A549 (cell line): ENCODE data around the gene SLC23A3. TPM values are rescaled to one million over a fixed set of nuclear protein-coding genes. Genes with fewer than 3 reads are reported as not detected.

ENCODE experiments used
- ATAC-seq, 2 experiments: fragments of 200-7000 bp in 1 of 2; fragments of >200 bp in 1 of 2; cut with Nextera tagmentation in 1 of 2; cut with Tn5 transposase in 1 of 2; 3 replicates each; pipeline versions ENCODE4 v1.8.0 to v1.9.1; 2018 to 2020; ENCODE audit warnings: mild to moderate bottlenecking in 1 of 2, moderate library complexity in 1 of 2
- CTCF ChIA-PET: fragments of 300-600 bp; sonication (Branson Sonifier 250); formaldehyde crosslinking; extraction: SDS; loops from one replicate; lab custom pipeline; 2021; ENCODE audit warnings: antibody characterized with exemption, inconsistent platforms; lab: Yijun Ruan, JAX
- POLR2A ChIA-PET: fragments of 350-600 bp; formaldehyde crosslinking; extraction: SDS; loops from one replicate; lab custom pipeline; 2021; ENCODE audit warnings: antibody characterized with exemption, inconsistent platforms; lab: Yijun Ruan, JAX
- DNase-seq, 2 experiments: peaks; one replicate each; pipeline versions ENCODE4 v3.0.0 to v3.0.0-alpha.2; 2011 to 2016; ENCODE audit warnings: low read depth in 1 of 2, low spot score in 1 of 2
- FAIRE-seq: peaks from 2 replicates; lab custom pipeline; 2011; peaks lifted over from hg19 to GRCh38; lab: Jason Lieb, UNC
- H3K27ac ChIP-seq, 2 experiments: fragments of >200 bp; sonication (Bioruptor Twin); formaldehyde crosslinking; 3 replicates each; pipeline ENCODE4 v1.5.1; 2016 to 2017
- H3K4me1 ChIP-seq: fragments of >200 bp; sonication (Bioruptor Twin); formaldehyde crosslinking; 3 replicates; pipeline ENCODE4 v1.6.1; 2016
- H3K4me2 ChIP-seq: fragments of >200 bp; sonication (Bioruptor Twin); formaldehyde crosslinking; 3 replicates; pipeline ENCODE4 v1.6.1; 2016
- H3K4me3 ChIP-seq: fragments of >200 bp; sonication (Bioruptor Twin); formaldehyde crosslinking; 3 replicates; pipeline ENCODE4 v1.5.1; 2016
- H3K9me3 ChIP-seq: fragments of >200 bp; sonication (Bioruptor Twin); formaldehyde crosslinking; 3 replicates; pipeline ENCODE4 v1.6.1; 2016
- ATOH8 ChIP-seq: fragments of 250-450 bp; sonication (Bioruptor Pico); IDR thresholded peaks from 2 replicates; pipeline ENCODE4 v1.5.0; 2020; ENCODE audit warnings: low read depth, mild to moderate bottlenecking, moderate library complexity
- BCL3 ChIP-seq: fragments of >200 bp; sonication (Bioruptor Twin); formaldehyde crosslinking; IDR thresholded peaks from 3 replicates; pipeline ENCODE4 v1.6.1; 2016
- BHLHE40 ChIP-seq: IDR thresholded peaks from 2 replicates; pipeline ENCODE4 v1.6.1; 2012; ENCODE audit warnings: low read depth, low read length, inconsistent platforms
- CEBPB ChIP-seq, 2 experiments: fragments of >200 bp in 1 of 2; sonication (Bioruptor Twin) in 1 of 2; formaldehyde crosslinking in 1 of 2; IDR thresholded peaks; 2 replicates each; pipeline ENCODE4 v1.6.1; 2012 to 2016
- CHD2 ChIP-seq: fragments of 150-350 bp; IDR thresholded peaks from 2 replicates; pipeline ENCODE4 v1.6.1; 2014; ENCODE audit warnings: low read length; ENCODE audit not compliant: partially characterized antibody
- E2F6 ChIP-seq: IDR thresholded peaks from 2 replicates; pipeline ENCODE4 v1.6.1; 2012; ENCODE audit warnings: low read depth, borderline replicate concordance
- EHF ChIP-seq: fragments of 250-450 bp; sonication (Bioruptor Pico); IDR thresholded peaks from 2 replicates; pipeline ENCODE4 v1.5.0; 2020; ENCODE audit warnings: mild to moderate bottlenecking
- EP300 ChIP-seq, 2 experiments: fragments of >200 bp; sonication (Bioruptor Twin); formaldehyde crosslinking; IDR thresholded peaks; 2 replicates in 1 of 2; 3 replicates in 1 of 2; pipeline ENCODE4 v1.6.1; 2016 to 2017
- ESRRA ChIP-seq: fragments of 150-350 bp; IDR thresholded peaks from 2 replicates; pipeline ENCODE4 v1.6.1; 2014; ENCODE audit warnings: mild to moderate bottlenecking, low read length, borderline replicate concordance
- FOSB ChIP-seq: fragments of 250-450 bp; sonication (Bioruptor Pico); IDR thresholded peaks from 2 replicates; pipeline ENCODE4 v1.5.0; 2020; ENCODE audit warnings: mild to moderate bottlenecking, moderate library complexity
- GATA3 ChIP-seq: IDR thresholded peaks from 2 replicates; pipeline ENCODE4 v1.6.1; 2012; ENCODE audit warnings: borderline replicate concordance
- HOXB13 ChIP-seq: fragments of 250-450 bp; sonication (Bioruptor Pico); IDR thresholded peaks from 2 replicates; pipeline ENCODE4 v1.5.0; 2020; ENCODE audit warnings: low read depth, mild to moderate bottlenecking, moderate library complexity
- HOXB5 ChIP-seq: fragments of 250-450 bp; sonication (Bioruptor Pico); IDR thresholded peaks from 2 replicates; pipeline ENCODE4 v1.5.0; 2020; ENCODE audit warnings: mild to moderate bottlenecking, moderate library complexity
- JUN ChIP-seq, 2 experiments: fragments of >200 bp; sonication (Bioruptor Twin); formaldehyde crosslinking; IDR thresholded peaks; 2 replicates in 1 of 2; 3 replicates in 1 of 2; pipeline ENCODE4 v1.6.1; 2016 to 2017
- JUNB ChIP-seq: fragments of >200 bp; sonication (Bioruptor Twin); formaldehyde crosslinking; IDR thresholded peaks from 2 replicates; pipeline ENCODE4 v1.6.1; 2016
- KDM5A ChIP-seq: fragments of 200-600 bp; sonication (generic); IDR thresholded peaks from 2 replicates; pipeline ENCODE4 v1.6.1; 2016; ENCODE audit warnings: antibody characterized with exemption, mild to moderate bottlenecking
- MAFK ChIP-seq: fragments of 450-650 bp; IDR thresholded peaks from 2 replicates; pipeline ENCODE4 v1.6.1; 2014; ENCODE audit not compliant: partially characterized antibody
- MAZ ChIP-seq: fragments of 150-350 bp; IDR thresholded peaks from 2 replicates; pipeline ENCODE4 v1.6.1; 2014; ENCODE audit warnings: antibody characterized with exemption, low read depth, low read length, borderline replicate concordance
- MYC ChIP-seq: IDR thresholded peaks from 2 replicates; pipeline ENCODE4 v1.6.1; 2012; ENCODE audit warnings: mild to moderate bottlenecking, inconsistent platforms, low read length, improper control_type of control experiment, borderline replicate concordance
- NFE2L2 ChIP-seq: fragments of 150-350 bp; conservative IDR thresholded peaks from 2 replicates; pipeline ENCODE4 v1.6.1; 2014; ENCODE audit warnings: low read length
- NR3C1 ChIP-seq: fragments of >200 bp; sonication (Bioruptor Twin); formaldehyde crosslinking; IDR thresholded peaks from 3 replicates; pipeline ENCODE4 v1.6.1; 2017
- POLR2A ChIP-seq: IDR thresholded peaks from 2 replicates; pipeline ENCODE4 v1.6.1; 2012; ENCODE audit warnings: mild to moderate bottlenecking, low read length
- RAD21 ChIP-seq, 2 experiments: fragments of >200 bp in 1 of 2; sonication (Bioruptor Twin) in 1 of 2; formaldehyde crosslinking in 1 of 2; IDR thresholded peaks in 1 of 2; conservative IDR thresholded peaks in 1 of 2; 2 replicates in 1 of 2; 3 replicates in 1 of 2; pipeline ENCODE4 v1.6.1; 2012 to 2018; ENCODE audit warnings: inconsistent platforms in 1 of 2
- REST ChIP-seq: fragments of 200-600 bp; sonication (generic); IDR thresholded peaks from 2 replicates; pipeline ENCODE4 v1.6.1; 2016; ENCODE audit warnings: antibody characterized with exemption, mild to moderate bottlenecking, moderate library complexity
- RFX5 ChIP-seq: fragments of 450-650 bp; IDR thresholded peaks from 2 replicates; pipeline ENCODE4 v1.7.1; 2014; ENCODE audit warnings: antibody characterized with exemption, mild to moderate bottlenecking, moderate library complexity
- RNF2 ChIP-seq: fragments of 200-600 bp; sonication (generic); IDR thresholded peaks from 2 replicates; pipeline ENCODE4 v1.6.1; 2016; ENCODE audit warnings: low read depth, mild to moderate bottlenecking, antibody characterized with exemption, moderate library complexity, borderline replicate concordance
- SMC3 ChIP-seq: fragments of >200 bp; sonication (Bioruptor Twin); formaldehyde crosslinking; IDR thresholded peaks from 3 replicates; pipeline ENCODE4 v1.6.1; 2018; ENCODE audit warnings: inconsistent platforms
- TFCP2L1 ChIP-seq: fragments of 250-450 bp; sonication (Bioruptor Pico); IDR thresholded peaks from 2 replicates; pipeline ENCODE4 v1.5.0; 2021; ENCODE audit warnings: mild to moderate bottlenecking
- ZC3H11A ChIP-seq: fragments of 450-650 bp; IDR thresholded peaks from 2 replicates; pipeline ENCODE4 v1.6.1; 2014; ENCODE audit warnings: antibody characterized with exemption, mild to moderate bottlenecking
- ZFP36 ChIP-seq: fragments of 450-650 bp; IDR thresholded peaks from 2 replicates; pipeline ENCODE4 v1.6.1; 2014; ENCODE audit warnings: borderline replicate concordance; ENCODE audit not compliant: partially characterized antibody
- ZNF302 ChIP-seq: fragments of 250-450 bp; sonication (Bioruptor Pico); IDR thresholded peaks from 2 replicates; pipeline ENCODE4 v1.9.0; 2021; ENCODE audit warnings: inconsistent platforms, mild to moderate bottlenecking, moderate library complexity
- ZSCAN20 ChIP-seq: fragments of 250-450 bp; sonication (Bioruptor Pico); IDR thresholded peaks from 2 replicates; pipeline ENCODE4 v1.8.0; 2022; ENCODE audit warnings: mild to moderate bottlenecking, moderate library complexity
- WGBS: methylation state at CpG from one replicate; pipeline ENCODE4 v1.1.6; 2017; ENCODE audit errors: missing lambda C conversion rate; 5-methylcytosine and 5-hydroxymethylcytosine counted together
- polyA plus RNA-seq, 4 experiments: library from polyadenylated mRNA; depleted of rRNA in 3 of 4; stranded (reverse); fragments of >200 nt; fragmentation: RNase III in 1 of 4; extraction: RNeasy Plus Mini Kit Qiagen cat#74134 plus additional on column Dnase treatment in 1 of 4; gene quantifications; 2 replicates in 3 of 4; 3 replicates in 1 of 4; pipeline ENCODE4 v1.2.3, GENCODE V29; 2011 to 2017
- TF ChIP-seq, protein P1 (sequence below): IDR thresholded peaks from 2 replicates; pipeline ENCODE4 v1.6.1; 2012
- TF ChIP-seq, protein P2 (sequence below): IDR thresholded peaks from 2 replicates; pipeline ENCODE4 v1.6.1; 2012

Gene SLC23A3
- polyA plus RNA-seq, 2 of the 4 experiments (the other 2 are of a cell fraction) = 0.39 to 0.90 TPM

GRCh38 chr2:219160186-219161017 lies 9.4 kb downstream of the SLC23A3 start, which contains the start of gene NHEJ1:
Gene NHEJ1, minus strand, starts transcription at chr2:219160815. Its CDS starts 2,453 bp downstream, at chr2:219158362.
- POLR2A ChIA-PET = interaction anchor here (1.3 kb wide), 1 partner anchor 16 kb away, joined by 4 read pairs; the partner anchor contains the start of gene CNPPD1
- CTCF ChIA-PET = interaction anchor here (0.6 to 21.6 kb wide), 42 partner anchors 11 to 295 kb away, joined by 3 to 332 read pairs (median 4); partner anchors contain the start of genes CNPPD1, DNAJB2, IHH and SLC23A3
- H3K4me1 ChIP-seq = peaks cover 9% of the 10 kb centered on the region
- H3K27ac ChIP-seq = peak within 1 kb of the TSS; percentile 91 to 95
- peak; percentile 94 to 95 for DNase-seq
- peak within 1 kb of the TSS; percentile 98 for H3K4me2 ChIP-seq
- 1% methylated on average over 17 of the region's 70 CpGs for WGBS
- ATAC-seq = peak; percentile 94 to 96
- H3K4me3 ChIP-seq = peak within 1 kb of the TSS; percentile 54
- no peaks in the 10 kb centered on the region for H3K9me3 ChIP-seq
- no peak for FAIRE-seq
- TF ChIP-seq FOSB (no peak), REST (no peak), ZNF302 (CRISPR knock-in tag) (no peak), RFX5 (no peak), HOXB13 (CRISPR knock-in tag) (no peak), JUNB (no peak), EP300 (IDR thresholded peaks at IDR 0.05) (no peak), BCL3 (peak; percentile 90; the same call in 2 of the 3 replicates), MAZ (peak; percentile 75; the same call in 1 of the 2 replicates), ZFP36 (no peak), MAFK (no peak), CEBPB (IDR thresholded peaks at IDR 0.05) (no peak), BHLHE40 (no peak), TFCP2L1 (no peak), EHF (CRISPR knock-in tag) (no peak), ATOH8 (CRISPR knock-in tag) (no peak), NFE2L2 (no peak), JUN (IDR thresholded peaks at IDR 0.05) (peak; percentile 64 to 92; a peak in 3 of 5 replicates), NR3C1 (no peak), RNF2 (no peak), ZC3H11A (no peak), GATA3 (no peak), RAD21 (conservative IDR thresholded peaks at IDR 0.05 in 1 of 2, IDR thresholded peaks at IDR 0.05 in 1 of 2) (peak; percentile 85 to 91), E2F6 (peak; percentile 62; the same call in 1 of the 2 replicates), KDM5A (no peak), CHD2 (no peak), ZSCAN20 (CRISPR knock-in tag) (no peak), POLR2A (peak; percentile 80), MYC (0 out of 2 replicates have a peak, but pooled peaks have one; percentile 51), HOXB5 (CRISPR knock-in tag) (no peak), ESRRA (no peak), SMC3 (peak; percentile 80)
- TF ChIP-seq, protein P1, sequence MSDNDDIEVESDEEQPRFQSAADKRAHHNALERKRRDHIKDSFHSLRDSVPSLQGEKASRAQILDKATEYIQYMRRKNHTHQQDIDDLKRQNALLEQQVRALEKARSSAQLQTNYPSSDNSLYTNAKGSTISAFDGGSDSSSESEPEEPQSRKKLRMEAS = peak; percentile 71
- TF ChIP-seq, protein P2, sequence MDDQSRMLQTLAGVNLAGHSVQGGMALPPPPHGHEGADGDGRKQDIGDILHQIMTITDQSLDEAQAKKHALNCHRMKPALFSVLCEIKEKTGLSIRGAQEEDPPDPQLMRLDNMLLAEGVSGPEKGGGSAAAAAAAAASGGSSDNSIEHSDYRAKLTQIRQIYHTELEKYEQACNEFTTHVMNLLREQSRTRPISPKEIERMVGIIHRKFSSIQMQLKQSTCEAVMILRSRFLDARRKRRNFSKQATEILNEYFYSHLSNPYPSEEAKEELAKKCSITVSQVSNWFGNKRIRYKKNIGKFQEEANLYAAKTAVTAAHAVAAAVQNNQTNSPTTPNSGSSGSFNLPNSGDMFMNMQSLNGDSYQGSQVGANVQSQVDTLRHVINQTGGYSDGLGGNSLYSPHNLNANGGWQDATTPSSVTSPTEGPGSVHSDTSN = peak; percentile 53
